ENCODE data around the gene SETD1A. TPM values are rescaled to one million over a fixed set of nuclear protein-coding genes. Genes with fewer than 3 reads are reported as not detected.

The SETD1A gene
- polyA plus RNA-seq, 3 donors = 18.7 to 22.6 (median 20.2) TPM

DNA sequence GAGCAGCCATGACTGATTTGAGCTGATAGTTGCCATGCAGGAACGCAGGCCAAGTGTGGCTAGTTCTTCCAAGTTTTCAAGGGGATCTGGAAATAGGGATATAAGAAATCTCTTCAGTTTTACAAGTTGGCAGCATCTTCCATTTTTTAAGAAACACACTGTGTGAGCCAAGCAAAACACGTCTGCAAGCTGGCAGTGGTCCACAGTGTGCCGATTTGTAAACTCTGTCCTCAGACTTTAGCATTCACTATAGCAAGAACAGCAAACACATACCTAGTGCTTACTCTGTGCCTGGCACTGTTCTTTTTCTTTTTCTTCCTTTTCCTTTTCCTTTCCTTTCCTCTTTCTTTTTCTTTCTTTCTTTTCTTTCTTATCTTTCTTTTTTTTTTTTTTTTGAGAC is 5.8 kb upstream of the SETD1A start:
- no peak for DNase-seq

DNA sequence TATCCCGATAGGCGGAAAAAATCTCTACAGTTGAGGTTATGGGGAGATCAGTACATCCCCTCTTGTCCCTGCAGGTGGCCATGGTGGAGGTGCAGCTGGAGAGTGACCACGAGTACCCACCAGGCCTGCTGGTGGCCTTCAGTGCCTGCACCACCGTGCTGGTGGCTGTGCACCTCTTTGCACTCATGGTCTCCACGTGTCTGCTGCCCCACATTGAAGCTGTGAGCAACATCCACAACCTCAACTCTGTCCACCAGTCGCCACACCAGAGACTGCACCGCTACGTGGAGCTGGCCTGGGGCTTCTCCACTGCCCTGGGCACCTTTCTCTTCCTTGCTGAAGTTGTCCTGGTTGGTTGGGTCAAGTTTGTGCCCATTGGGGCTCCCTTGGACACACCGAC is 4.4 kb upstream of the SETD1A start:
- DNase-seq = no peak

DNA sequence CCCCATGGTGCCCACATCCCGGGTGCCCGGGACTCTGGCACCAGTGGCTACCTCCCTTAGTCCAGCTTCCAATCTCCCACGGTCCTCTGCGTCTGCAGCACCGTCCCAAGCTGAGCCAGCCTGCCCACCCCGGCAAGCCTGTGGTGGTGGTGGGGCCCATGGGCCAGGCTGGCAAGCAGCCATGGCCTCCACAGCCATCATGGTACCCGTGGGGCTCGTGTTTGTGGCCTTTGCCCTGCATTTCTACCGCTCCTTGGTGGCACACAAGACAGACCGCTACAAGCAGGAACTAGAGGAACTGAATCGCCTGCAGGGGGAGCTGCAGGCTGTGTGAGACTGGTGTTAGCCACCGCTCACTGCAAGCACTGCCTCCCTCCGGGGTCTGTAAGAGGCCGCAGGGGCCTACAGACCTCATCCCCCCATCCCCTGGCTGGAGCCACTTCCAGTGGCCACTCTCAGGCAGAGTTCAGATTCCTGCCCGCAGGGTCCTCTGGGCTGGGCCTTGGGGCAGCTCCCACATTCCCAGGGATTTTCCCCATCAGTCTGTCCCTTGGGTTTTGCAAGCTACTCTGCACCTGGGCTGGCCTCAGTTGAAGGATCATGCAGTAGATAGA is 3.9 kb upstream of the SETD1A start:
- DNase-seq = peak; percentile 82

DNA sequence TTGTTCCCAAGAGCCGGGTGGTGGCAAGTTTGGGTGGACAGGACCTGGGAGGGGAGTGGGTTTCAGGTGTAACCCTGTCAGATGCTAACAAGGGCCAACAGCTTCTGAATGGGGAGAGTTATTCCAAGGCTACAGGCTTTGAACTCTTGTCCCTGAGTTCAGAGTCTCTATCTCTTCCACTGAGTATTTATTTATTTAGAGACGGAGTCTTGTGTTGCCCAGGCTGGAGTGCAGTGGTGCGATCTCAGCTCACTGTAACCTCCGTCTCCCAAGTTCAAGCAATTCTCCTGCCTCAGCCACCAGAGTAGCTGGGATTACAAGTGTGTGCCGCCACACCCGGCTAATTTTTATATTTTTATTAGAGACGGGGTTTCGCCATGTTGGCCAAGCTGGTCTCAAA is 2.6 kb upstream of the SETD1A start:
- DNase-seq = no peak

DNA sequence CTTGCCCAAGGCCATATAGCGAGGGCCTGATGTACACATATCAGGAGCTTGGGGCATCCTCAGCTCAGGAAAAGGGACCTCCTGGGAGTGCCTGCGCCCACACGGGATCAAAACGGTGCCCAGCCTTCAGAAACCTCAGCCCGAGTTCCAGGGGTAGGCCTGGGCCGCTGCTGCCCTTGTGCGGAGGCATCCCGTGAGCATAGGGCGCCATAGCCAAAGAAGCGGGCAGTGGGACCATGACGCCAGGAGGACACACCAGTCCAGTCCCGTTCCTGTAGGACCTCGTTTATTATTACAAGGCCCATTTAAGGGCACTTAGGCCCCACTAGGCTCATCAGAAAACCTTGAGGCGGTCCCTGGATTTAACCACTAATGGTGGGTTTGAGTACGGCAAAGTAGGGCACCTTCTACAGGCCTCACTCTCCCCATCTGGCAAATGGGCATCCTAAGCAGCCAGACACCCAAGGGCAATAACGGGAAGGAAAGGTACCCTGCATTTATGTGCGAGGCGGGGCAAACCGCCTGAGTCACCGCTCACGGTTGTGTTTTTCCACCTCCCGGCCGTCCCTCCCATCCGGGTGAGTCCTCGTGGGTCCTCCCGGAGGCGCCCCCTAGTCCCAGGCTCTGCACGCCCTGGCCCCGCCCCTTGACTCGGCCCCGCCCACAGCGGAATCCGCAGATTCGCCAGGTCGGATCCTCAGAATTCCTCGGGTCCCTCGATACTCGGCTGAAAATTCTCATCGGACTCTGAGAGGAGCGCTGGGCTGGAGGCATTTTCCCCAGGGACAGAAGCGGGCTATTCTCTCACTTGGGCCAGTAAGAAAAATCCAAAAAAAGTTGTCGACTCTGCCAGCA is 726 bp upstream of the SETD1A start:
- DNase-seq = peak; percentile 76

DNA sequence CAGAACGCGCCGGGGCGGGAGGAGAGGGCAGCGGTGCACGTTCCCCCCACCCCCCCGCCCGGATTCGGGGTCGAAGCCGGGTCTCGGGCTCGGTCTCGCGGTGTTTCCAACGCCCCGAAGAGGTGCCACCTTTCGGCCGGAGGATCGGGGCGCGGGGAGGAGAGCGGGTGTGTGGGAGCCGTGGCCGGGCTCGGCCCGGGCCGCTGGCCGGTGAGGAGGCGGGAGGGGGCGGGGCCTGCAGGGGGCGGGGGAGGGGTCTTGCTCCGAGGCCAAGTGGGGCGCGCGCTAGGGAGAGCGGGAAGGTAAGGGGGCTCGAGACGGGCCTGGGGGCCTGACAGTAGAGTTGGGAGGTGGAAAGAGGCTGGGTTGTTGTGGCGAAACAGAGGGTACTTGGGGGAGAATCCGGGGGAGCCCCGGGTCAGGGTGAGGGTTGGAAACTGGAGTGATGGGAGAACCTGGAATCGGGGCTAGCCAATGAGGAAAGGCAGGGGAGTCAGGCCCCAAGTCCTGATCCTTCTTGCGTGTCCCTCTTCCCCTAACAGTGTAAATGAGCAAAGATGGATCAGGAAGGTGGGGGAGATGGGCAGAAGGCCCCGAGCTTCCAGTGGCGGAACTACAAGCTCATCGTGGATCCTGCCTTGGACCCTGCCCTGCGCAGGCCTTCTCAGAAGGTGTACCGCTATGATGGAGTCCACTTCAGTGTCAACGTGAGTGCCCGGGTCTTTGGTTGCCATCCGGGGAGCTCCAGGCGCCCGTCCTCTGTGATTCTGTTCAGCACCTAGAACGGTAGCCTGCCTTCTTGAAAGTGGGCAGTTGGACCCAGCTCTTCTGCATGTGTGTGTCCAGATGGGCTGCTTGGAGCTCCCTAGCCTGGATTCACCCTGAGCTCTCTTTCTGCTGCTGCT is 873 bp downstream of the SETD1A start:
- DNase-seq = peak; percentile 35

DNA sequence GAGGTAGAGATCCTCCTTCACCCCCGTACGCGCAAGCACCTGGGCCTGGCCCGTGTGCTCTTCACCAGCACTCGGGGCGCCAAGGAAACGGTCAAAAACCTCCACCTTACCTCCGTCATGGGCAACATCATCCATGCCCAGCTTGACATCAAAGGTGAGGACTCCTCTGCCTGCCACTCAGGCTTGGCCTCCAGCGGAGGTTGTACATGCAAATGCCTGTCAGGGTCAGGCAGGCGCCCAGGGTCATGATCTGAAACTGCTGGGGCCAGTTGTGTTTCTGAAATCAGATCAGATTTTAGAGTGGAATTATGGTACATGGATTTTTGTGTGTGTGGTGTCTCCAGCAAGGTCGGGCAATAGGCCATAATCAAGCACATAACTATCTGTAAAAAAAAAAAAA is 3.8 kb downstream of the SETD1A start:
- no peak for DNase-seq

DNA sequence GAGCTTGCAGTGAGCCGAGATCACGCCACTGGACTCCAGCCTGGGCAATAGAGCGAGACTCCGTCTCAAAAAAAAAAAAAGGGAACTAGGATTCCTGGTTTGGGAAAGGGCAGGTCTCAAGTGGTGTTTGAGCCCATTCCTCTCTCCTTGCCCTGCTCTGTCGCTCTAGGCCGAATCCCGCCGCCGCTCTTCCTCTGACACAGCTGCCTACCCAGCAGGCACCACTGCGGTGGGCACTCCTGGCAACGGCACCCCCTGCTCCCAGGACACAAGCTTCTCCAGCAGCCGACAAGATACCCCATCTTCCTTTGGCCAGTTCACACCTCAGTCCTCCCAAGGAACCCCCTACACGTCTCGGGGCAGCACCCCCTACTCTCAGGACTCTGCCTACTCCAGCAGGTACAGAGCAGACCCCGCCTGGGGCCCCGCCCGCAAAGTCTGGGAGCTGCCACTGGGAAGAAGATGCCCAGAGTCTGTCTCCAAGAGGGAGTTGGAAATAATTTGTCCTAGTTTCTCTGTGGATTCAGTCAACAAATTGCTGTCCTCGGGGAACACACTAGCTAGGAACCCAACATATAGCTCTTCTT is 6.5 kb downstream of the SETD1A start:
- DNase-seq = no peak

DNA sequence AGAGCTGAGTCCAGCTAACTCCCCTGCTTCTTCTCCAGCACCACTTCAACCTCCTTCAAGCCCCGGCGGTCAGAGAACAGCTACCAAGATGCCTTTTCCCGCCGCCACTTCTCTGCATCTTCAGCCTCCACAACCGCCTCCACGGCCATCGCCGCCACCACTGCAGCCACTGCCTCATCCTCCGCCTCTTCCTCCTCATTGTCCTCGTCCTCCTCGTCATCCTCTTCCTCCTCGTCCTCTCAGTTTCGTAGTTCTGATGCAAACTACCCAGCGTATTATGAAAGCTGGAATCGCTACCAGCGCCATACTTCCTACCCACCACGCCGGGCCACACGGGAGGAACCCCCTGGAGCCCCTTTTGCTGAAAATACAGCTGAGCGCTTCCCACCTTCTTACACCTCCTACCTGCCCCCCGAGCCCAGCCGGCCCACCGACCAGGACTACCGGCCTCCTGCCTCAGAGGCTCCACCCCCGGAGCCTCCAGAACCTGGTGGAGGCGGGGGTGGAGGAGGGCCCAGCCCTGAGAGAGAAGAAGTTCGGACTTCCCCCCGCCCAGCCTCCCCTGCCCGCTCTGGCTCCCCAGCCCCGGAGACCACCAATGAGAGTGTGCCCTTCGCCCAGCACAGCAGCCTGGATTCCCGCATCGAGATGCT is 7.1 kb downstream of the SETD1A start:
- no peak for DNase-seq

DNA sequence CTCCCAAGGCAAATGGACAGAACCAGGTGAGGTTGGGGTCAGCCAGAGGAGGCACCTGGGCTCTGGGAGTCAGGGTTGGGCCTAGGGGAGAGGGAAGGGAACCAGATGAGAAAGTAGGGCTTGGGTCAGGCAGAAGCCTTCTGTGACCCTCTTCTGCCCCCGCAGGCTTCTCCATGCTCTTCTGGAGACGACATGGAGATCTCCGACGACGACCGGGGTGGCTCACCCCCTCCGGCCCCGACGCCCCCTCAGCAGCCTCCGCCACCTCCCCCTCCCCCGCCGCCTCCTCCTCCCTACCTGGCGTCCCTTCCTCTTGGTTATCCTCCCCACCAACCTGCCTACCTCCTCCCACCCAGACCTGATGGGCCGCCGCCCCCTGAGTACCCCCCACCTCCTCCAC is 7.9 kb downstream of the SETD1A start:
- DNase-seq = no peak

DNA sequence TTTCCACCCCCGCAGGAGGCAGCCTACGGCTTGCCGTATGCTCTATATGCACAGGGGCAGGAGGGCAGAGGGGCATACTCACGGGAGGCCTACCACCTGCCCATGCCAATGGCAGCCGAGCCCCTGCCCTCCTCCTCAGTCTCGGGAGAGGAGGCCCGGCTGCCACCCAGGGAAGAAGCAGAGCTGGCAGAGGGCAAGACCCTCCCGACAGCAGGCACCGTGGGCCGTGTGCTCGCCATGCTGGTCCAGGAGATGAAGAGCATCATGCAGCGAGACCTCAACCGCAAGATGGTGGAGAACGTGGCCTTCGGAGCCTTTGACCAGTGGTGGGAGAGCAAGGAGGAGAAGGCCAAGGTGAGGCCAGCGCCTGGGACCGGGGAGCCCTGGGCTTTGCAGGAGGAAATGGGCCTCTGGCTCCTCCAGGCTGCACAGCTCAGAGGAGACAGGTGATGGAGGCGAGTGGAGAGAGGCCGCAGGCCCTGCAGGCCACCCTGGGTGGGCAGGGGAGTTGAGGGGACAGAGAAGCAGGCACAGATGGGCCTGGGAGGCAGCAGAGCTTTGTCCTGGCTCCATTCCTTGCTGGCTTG is 8.6 kb downstream of the SETD1A start:
- no peak for DNase-seq

DNA sequence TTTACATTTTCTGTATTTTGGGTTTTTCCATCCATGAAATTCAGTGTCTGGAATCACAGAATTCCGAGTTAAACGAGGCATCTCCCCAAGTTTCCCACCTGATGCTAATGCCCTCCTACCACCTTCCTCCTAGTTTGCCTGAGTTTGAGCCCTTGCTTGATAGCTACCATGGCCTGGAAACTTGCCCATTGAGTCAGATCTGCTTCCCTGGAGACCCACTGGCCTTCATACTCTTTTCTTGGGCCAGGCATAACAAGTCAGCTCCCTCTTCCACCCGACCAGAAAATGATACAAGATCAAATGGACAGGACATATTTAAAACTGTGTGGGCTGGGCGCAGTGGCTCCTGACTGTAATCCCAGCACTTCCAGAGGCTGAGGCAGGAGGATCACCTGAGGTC is 10.2 kb downstream of the SETD1A start:
- DNase-seq = no peak

DNA sequence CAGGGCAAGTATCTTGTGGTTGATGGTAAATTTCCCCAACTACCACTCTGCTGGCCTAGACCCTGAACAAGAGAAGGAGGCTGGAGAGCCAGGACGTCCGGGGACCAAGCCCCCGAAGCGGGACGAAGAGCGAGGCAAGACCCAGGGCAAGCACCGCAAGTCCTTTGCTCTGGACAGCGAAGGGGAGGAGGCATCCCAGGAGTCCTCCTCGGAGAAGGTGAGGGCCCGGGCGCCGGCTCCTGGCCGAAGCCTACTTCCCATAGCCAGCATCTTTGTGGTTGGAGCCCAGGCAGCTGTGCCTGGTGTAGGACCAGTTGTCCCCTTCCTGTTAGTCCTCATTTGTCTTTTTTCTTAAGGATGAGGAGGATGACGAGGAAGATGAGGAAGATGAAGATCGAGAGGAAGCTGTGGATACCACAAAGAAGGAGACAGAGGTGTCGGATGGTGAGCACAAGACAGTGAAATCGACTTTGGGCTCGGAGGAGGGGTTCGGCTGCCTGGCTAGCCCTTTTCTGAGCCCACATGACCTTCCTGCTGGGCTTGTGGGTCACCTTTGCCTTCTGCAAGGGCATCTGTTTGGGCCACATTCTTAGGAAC is 11.8 kb downstream of the SETD1A start:
- no peak for DNase-seq

DNA sequence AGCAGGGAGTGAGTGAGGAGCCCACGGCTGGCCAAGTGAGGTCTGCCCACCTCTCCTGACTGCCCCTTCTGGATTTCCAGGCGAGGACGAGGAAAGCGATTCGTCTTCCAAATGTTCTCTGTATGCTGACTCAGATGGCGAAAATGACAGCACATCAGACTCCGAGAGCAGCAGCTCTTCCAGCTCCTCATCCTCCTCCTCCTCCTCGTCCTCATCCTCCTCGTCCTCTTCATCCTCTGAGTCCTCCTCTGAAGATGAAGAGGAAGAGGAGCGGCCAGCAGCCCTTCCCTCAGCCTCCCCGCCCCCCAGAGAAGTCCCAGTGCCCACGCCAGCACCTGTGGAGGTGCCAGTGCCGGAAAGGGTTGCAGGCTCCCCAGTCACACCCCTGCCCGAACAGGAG is 13.7 kb downstream of the SETD1A start:
- DNase-seq = no peak

DNA sequence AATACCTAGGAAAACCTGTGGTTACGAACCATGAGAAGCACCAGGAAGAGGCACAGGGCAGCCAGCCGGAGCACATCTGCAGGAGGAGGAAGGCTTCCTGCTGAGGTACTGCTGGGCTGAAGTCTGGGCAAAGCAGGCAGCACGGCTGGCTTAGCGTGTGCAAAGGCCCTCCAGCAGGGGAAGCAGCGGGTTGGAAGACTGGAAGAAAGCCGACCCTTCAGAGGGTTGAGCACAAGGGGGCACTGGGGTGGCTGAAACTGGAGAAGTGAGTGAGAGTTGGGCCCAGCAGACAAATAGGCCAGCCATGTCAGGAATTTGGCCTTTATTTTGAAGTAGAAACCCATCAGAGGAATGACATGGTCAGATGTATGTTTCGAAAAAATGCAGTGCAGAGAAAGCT is 15.3 kb downstream of the SETD1A start:
- no peak for DNase-seq

DNA sequence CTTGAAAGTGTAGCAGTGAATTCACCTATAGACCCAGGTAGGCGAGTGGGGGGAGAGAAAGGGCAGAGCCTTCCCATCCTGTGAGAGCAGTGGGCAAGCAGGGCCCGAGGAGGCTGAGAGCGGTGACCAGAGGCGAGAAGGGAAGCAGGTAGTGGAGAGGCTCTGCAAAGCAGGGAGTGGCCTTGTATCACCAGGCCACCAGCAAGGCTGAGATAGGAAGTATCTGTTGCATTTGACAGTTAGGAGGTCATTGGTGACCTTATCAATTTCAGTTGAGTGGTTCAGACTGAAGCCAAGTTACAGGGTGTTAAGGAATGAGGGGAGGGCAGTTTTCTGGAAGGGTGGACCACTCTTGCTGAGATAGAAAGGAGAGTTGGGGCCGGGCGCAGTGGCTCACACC is 16.8 kb downstream of the SETD1A start:
- no peak for DNase-seq

DNA sequence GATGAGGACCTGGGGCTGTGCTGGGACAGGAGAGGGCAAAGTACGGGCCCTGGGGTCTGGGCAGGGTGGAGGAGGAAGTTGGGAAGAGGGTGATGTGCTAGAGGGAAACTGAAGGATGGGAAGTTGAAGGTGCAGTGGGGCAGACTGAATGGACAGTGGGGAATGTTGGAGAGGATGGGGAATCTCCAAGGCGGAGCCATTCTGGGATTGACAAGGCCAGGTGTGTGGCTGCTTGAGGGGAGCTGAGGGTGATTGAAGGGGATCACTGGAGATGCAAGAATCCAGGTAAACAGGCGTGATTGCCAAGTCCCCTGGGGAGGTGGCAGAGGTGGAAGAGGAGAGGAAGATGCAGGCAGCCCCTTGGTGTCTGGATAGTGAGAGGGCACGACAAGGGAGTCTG is 18.9 kb downstream of the SETD1A start:
- DNase-seq = no peak

DNA sequence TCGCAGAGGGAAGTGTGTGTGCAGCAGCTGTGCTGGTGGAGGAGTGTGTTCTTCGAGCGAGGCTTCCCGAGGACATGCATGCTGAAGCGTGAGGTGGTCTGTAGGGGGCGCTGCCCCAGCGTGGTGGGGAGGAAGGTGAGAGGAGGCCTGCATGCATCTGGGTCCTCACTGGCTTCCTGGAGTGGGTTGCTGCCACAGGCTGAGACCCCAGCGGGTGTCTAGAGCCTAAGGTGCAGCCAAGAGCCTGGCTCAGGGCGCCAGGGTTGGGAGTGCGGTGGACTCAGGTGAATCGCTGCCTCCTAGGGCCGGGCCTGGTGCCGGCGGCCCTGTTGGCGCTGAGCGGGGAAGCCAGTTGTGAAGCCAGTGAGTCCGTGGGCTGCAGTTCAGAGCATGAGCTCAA is 19.9 kb downstream of the SETD1A start:
- no peak for DNase-seq

DNA sequence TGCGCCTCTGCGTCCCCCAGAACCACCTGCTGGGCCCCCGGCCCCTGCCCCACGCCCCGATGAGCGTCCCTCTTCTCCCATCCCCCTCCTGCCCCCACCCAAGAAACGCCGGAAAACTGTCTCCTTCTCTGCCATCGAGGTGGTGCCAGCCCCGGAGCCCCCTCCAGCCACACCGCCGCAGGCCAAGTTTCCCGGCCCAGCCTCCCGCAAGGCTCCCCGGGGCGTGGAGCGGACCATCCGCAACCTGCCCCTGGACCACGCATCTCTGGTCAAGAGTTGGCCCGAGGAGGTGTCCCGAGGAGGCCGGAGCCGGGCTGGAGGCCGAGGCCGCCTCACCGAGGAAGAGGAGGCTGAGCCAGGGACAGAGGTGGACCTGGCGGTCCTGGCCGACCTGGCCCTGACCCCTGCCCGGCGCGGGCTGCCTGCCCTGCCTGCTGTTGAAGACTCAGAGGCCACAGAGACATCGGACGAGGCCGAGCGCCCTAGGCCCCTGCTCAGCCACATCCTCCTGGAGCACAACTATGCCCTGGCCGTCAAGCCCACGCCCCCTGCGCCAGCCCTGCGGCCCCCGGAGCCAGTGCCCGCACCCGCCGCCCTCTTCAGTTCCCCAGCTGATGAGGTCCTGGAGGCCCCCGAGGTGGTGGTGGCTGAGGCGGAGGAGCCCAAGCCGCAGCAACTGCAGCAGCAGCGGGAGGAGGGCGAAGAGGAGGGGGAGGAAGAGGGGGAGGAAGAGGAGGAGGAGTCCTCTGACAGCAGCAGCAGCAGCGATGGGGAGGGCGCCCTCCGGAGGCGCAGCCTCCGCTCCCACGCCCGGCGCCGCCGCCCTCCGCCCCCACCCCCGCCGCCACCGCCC is 21.8 kb downstream of the SETD1A start:
- DNase-seq = no peak

DNA sequence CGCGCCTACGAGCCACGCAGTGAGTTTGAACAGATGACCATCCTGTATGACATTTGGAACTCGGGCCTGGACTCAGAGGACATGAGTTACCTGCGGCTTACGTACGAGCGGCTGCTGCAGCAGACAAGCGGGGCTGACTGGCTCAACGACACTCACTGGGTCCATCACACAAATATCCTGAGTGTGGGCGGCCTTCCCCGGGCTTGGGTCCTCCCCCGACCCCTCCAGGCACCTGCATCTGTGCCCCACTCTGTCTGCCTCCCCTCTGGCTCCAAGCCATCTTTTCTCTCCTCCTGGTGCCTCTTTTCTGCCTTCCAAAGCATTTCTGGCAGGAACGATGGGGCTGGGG is 22.4 kb downstream of the SETD1A start:
- no peak for DNase-seq
